ENCODE data around the gene LCORL. TPM values are rescaled to one million over a fixed set of nuclear protein-coding genes. Genes with fewer than 3 reads are reported as not detected.

Gene LCORL
- total RNA-seq, 1 experiment from 2014 or later = 15.5 TPM

DNA sequence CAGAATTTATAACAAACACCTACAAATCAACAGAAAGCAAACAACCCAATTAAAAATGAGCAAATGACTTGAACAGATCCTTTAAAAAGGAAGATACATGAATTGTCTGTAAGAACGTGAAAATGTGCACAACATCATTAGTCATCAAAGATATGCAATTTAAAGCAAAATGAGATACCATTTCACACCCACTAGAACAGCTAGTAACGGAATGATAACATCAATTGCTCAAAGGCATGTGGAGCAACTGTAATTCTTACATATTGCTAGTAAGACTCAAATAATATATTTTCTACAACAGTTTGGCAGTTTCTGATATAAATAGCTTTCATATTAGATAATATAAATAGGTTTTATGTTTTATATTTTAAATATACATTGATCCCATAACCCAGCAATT lies 82.5 kb downstream of the LCORL start:
- Histone ChIP-seq H3K27me3 (ENCODE audit: insufficient read depth, low read length) (no peaks in the 10 kb centered on the region), H2BK15ac (ENCODE audit: low read depth, low read length) (no peak overlapping the region), H3K23me2 (ENCODE audit: insufficient read length, low read depth, low read length, poor library complexity, severe bottlenecking) (no peaks in the 10 kb centered on the region), H2BK20ac (ENCODE audit: low read depth, low read length, poor library complexity, severe bottlenecking) (no peak overlapping the region), H2AFZ (ENCODE audit: low read length) (no peak overlapping the region), H4K5ac (ENCODE audit: insufficient read length, low read depth, low read length) (no peak overlapping the region), H2AK5ac (ENCODE audit: insufficient read length, low read length) (no peak overlapping the region), H2BK12ac (ENCODE audit: insufficient read length, low read depth, low read length) (no peak overlapping the region), H2BK5ac (ENCODE audit: insufficient read length, low read length) (no peak overlapping the region), H3K9ac (ENCODE audit: extremely low read depth, insufficient read length, low read length) (no peak overlapping the region), H3K23ac (ENCODE audit: insufficient read length, low read depth, low read length) (no peak overlapping the region), H2BK120ac (ENCODE audit: low read depth, low read length, poor library complexity, severe bottlenecking) (no peak overlapping the region), H4K91ac (ENCODE audit: insufficient read length, low read depth, low read length) (no peak overlapping the region), H3T11ph (ENCODE audit: low read length) (no peak overlapping the region), H3K27ac (ENCODE audit: insufficient read length, low read depth, low read length) (no peak overlapping the region), H3K18ac (ENCODE audit: insufficient read length, low read depth, low read length) (no peak overlapping the region), H4K20me1 (ENCODE audit: control insufficient read depth, insufficient read depth, insufficient read length) (no peaks in the 10 kb centered on the region), H3K9me3 (ENCODE audit: control insufficient read depth, low read depth, low read length) (no peaks in the 10 kb centered on the region), H3K4ac (ENCODE audit: low read depth, low read length) (no peak overlapping the region), H3K4me1 (ENCODE audit: insufficient read depth, low read length) (no peaks in the 10 kb centered on the region), H3K14ac (ENCODE audit: insufficient read depth, low read length) (no peak overlapping the region), H4K8ac (replicated peaks; ENCODE audit: insufficient read length, low read depth, low read length) (no peak overlapping the region), H3K4me2 (ENCODE audit: insufficient read depth, insufficient read length, low read length) (no peak overlapping the region), H3K56ac (ENCODE audit: insufficient read length, low read depth, low read length) (no peak overlapping the region), H3K79me1 (ENCODE audit: insufficient read depth, low read depth, low read length, poor library complexity, severe bottlenecking) (no peaks in the 10 kb centered on the region), H3K79me2 (ENCODE audit: insufficient read depth, low read length) (no peaks in the 10 kb centered on the region)
- no peaks in the 10 kb centered on the region for H3K27me3 Mint-ChIP-seq (ENCODE audit: low read depth)
- peaks cover 7 to 9% of the 10 kb centered on the region in 2 experiments for H3K4me1 Mint-ChIP-seq
- H3K36me3 Mint-ChIP-seq (ENCODE audit: insufficient read depth in 1 of 3, low read depth in 3 of 3) = peaks cover 8 to 17% (median 10%) of the 10 kb centered on the region in 3 experiments; a peak in 6 of 7 replicates
- H3K4me3 Mint-ChIP-seq = no peak overlapping the region
- H3K9me3 Mint-ChIP-seq = peaks cover under 1 to 8% of the 10 kb centered on the region in 2 experiments; a peak in 4 of 5 replicates
- no peak overlapping the region for H3K27ac Mint-ChIP-seq
- no CpG with 5 or more reads among the region's 2 CpGs for WGBS (ENCODE audit: extremely low coverage, insufficient read length, low lambda C conversion rate)
- DNase-seq = no peak
- TF ChIP-seq, protein P1, sequence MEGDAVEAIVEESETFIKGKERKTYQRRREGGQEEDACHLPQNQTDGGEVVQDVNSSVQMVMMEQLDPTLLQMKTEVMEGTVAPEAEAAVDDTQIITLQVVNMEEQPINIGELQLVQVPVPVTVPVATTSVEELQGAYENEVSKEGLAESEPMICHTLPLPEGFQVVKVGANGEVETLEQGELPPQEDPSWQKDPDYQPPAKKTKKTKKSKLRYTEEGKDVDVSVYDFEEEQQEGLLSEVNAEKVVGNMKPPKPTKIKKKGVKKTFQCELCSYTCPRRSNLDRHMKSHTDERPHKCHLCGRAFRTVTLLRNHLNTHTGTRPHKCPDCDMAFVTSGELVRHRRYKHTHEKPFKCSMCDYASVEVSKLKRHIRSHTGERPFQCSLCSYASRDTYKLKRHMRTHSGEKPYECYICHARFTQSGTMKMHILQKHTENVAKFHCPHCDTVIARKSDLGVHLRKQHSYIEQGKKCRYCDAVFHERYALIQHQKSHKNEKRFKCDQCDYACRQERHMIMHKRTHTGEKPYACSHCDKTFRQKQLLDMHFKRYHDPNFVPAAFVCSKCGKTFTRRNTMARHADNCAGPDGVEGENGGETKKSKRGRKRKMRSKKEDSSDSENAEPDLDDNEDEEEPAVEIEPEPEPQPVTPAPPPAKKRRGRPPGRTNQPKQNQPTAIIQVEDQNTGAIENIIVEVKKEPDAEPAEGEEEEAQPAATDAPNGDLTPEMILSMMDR (conservative IDR thresholded peaks at IDR 0.05) = no peak

All from H9 (cell line).